T-helper 22 cell (primary cell): ENCODE data around the gene MKX.

Experiments
- DNase-seq: peaks from one replicate; pipeline ENCODE4 v3.0.0-alpha.2; 2020; ENCODE audit warnings: low read depth

Gene MKX, protein sequence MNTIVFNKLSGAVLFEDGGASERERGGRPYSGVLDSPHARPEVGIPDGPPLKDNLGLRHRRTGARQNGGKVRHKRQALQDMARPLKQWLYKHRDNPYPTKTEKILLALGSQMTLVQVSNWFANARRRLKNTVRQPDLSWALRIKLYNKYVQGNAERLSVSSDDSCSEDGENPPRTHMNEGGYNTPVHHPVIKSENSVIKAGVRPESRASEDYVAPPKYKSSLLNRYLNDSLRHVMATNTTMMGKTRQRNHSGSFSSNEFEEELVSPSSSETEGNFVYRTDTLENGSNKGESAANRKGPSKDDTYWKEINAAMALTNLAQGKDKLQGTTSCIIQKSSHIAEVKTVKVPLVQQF

GRCh38 chr10:27745732-27746396 is at the start of gene MKX:
MKX (minus strand) TSS chr10:27745819; CDS start chr10:27743415, 2,404 bp downstream.
- no peak for DNase-seq

GRCh38 chr10:27794157-27794556 is 48.5 kb upstream of the MKX start:
- no peak for DNase-seq

GRCh38 chr10:27792216-27792615 is 46.6 kb upstream of the MKX start:
- DNase-seq, result no peak

- DNase-seq, result no peak
Measured at GRCh38 chr10:27784272-27784671, 38.7 kb upstream of the MKX start.

- DNase-seq, result no peak
Measured at GRCh38 chr10:27783660-27784059, 38.0 kb upstream of the MKX start.

GRCh38 chr10:27779462-27780015 is 33.9 kb upstream of the MKX start:
- DNase-seq, result no peak

DNA sequence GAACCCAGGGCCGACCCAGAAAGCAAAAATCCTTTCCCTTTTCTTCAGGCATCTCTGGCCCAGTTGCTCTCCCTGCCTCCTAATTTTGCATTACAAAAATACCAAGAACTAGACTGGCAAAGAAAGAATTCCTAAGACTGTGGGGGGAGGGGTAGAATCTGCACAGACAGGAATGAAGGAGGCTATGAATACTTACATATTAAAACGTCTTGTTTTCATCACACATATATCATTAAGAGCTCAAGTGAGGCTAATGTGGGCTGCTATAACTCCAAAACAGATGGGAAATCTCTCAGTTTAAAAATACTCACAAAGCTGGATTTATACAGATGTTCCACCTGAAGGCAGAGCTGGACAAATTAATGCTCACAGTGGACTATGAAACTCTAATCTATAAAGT is 29.2 kb upstream of the MKX start:
- DNase-seq, result no peak

DNA sequence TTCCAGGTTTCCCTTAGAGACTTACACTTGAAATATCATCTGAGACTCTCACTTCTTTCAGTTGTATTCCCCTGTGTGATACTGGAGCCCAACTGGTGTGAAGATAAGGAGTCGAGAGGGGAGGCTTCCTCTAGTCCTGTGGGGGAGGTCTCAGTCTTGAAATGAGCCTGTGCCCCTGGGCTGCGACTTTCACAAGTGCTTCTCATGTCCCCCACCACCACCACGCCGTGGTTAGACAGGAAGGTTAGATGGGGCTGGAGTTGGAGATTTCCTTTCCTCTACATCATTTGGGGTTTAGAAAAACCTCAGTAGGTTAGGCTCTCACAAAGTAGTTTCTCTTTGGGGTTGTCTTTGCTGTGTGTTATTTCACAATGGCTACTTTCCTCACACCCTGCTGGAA is 25.6 kb upstream of the MKX start:
- no peak for DNase-seq

- no peak for DNase-seq
Measured at GRCh38 chr10:27770181-27770580, 24.6 kb upstream of the MKX start.

DNA sequence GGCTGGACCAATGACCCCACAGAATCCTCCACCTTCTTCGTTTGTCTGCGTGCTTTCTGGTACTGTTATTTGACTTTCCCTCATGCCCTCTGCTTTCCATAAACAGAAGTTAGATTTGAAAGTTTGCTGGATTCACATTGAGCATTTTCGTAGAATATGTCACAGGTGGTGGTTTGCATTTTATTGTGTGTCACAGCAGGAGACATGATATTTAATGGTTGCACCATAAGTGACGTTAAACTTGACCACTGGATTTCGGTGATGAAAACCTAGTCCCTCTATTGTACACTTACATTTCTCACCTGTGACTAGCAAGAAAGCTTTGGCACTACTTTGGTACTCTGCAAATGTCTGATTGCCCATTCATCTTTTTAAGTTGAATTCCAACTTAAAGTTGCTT is 15.2 kb upstream of the MKX start:
- no peak for DNase-seq

- no peak for DNase-seq
Measured at GRCh38 chr10:27759483-27760272, 14.1 kb upstream of the MKX start.

DNA sequence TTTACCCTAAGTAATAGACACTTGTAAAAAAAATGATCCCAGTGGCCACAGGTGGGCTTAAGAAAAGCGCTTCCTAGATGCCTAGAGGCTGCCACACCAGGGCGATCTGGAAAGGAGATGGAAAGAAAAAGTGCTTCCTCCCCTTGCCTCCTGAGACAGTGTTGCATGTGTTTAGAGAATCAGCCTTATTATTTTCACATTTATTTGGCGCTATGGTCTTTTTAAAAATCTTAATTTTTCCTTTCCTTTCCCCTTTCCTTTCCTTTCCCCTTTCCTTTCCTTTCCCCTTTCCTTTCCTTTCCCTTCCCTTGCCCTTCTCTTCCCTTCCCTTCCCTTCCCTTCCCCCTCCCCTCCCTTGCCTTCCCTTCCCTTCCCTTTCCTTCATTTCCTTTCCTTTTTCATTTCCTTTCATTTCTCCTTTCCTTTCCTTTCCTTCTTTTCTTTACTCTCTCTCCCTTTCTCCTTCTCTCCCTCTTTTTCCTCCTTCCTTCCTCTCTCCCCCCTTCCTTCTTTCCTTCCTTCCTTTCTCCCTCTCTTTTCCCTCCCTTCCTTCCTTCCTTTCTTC is 7.1 kb upstream of the MKX start:
- no peak for DNase-seq

DNA sequence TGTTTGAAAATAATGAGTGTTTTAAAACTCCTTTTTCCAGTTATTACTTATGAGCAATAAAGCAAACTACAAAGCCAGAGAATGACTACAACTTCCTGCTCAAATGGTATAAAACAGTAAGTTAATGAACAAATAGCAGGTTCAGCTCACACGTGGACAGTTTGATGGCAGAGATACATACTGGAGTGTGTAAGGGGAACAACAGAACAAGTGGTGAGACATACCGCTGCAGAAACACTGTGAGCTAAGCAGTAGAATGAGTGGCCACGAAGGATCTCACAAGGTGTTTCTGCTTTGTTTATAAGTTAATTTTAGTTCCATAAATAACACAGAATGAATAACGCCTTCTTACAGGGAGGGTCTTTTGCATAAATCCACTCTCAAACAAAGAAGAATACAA is 3.0 kb upstream of the MKX start:
- no peak for DNase-seq

GRCh38 chr10:27747096-27747451 is 1.5 kb upstream of the MKX start:
- DNase-seq, result no peak

- no peak for DNase-seq
Measured at GRCh38 chr10:27746397-27747095, 927 bp upstream of the MKX start.

DNA sequence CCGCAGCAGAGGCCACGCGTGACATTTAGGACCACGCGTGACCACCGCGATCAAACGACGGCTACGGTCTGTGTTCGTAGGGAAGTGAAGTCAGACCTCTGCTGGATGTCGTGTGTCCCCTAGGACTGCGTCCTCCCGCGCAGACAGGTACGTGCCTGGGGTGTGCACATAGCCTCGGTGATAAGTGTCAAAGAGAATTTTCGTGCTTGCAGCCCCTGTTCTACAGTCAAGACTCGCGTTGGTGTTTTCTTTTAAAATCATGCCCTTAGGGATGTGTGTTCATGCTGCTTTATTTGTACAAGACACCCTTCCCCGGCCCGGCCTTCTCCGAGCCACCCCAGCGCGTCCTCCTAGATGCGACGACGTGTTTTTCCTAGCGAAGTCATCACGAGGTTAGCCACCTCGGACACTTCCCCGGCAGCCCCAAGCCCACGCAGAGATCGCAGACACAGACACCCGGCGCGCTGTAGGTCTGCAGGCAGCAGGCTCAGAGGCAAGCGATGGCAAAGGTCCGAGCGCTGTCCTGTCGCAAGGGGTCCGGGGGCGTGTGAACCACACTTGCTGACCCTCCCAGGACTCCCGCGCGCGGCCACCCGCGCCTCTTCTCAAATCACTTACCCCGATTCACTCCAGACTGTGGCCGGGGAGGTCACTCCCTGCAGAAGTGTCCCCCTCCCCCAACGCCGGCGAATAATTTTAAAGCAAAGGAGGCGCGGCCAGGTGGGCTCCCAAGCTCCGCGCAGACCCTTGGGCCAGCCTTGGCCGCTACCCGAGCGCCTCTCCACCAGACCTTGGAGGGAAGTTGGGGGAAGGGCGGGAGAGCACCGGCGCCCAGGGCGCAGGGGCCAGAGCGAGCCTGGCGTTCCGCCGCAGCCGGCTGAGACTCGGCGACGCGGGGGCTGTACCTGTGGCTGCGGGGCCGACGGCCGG is 552 bp downstream of the MKX start:
- DNase-seq, result no peak

DNA sequence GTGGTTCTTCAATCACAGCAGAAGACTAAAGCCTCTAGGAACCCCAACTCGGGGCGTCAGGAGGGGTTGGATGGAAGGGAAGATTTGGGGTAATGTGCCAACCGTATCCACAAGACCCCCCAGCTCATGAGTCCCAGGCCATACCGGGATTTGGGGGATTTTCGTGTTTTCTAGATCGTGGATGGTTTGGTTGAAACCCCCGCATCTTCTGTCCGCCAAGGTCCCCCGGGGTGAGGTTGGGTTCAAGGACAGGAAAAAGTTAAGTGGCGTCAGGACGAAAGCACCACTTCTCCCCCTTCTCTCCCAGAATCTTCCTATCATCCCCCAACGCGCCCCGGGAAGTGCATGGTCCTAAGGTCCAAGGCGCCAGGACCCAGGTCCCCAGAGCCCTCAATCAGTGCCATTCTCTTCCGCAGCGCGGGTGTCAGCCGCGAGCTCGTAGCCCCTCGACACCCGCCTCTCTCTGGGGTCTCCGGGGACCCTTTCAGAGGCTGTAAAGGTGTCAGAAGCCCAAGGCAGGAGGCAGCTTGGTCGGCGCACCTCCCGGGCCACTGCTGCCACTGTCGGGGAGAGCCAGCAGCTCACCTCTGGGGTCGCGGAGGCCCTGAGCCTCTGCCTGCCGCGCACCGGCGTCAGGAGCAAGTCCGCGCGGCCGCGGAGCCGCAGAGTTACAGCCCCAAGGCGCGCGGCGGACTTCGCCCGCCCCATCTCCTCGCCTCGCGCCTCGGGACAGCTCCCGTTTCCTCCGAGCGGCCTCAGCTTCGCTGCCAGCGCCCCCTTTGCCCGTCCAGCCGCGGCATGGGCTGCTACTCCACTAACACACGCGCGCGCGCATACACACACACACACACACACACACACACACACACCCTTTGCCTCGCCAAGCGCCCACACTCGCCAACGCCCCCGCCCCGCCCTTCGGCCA is 1.5 kb downstream of the MKX start:
- DNase-seq, result no peak

- DNase-seq, result no peak
Measured at GRCh38 chr10:27743012-27743876, 2.4 kb downstream of the MKX start.
